WTC11 (cell line): ENCODE measurements around the gene CYP19A1.

Experiments
- AFF4 ChIP-seq: sonication (generic); formaldehyde crosslinking; IDR thresholded peaks from 2 replicates; pipeline ENCODE4 v1.8.1; 2023; ENCODE audit warnings: mild to moderate bottlenecking, missing genetic modification reagents, borderline replicate concordance
- CTCF ChIP-seq: fragments of 200-600 bp; IDR thresholded peaks from 2 replicates; pipeline ENCODE4 v1.8.0; 2022; ENCODE audit warnings: antibody characterized with exemption
- IRF1 ChIP-seq: sonication (generic); formaldehyde crosslinking; IDR thresholded peaks from 2 replicates; pipeline ENCODE4 v1.8.0; 2023; ENCODE audit warnings: missing genetic modification reagents
- NFE2L1 ChIP-seq: sonication (generic); formaldehyde crosslinking; IDR thresholded peaks from 2 replicates; pipeline ENCODE4 v1.8.1; 2023; ENCODE audit warnings: missing genetic modification reagents
- NR1H2 ChIP-seq: sonication (generic); formaldehyde crosslinking; IDR thresholded peaks from 2 replicates; pipeline ENCODE4 v1.9.0; 2021; ENCODE audit warnings: mild to moderate bottlenecking, moderate library complexity, missing genetic modification reagents
- RELA ChIP-seq: sonication (generic); formaldehyde crosslinking; IDR thresholded peaks from 2 replicates; pipeline ENCODE4 v1.8.1; 2022; ENCODE audit warnings: missing genetic modification reagents, mild to moderate bottlenecking, borderline replicate concordance
- STAT6 ChIP-seq: sonication (generic); formaldehyde crosslinking; conservative IDR thresholded peaks from 2 replicates; pipeline ENCODE4 v1.8.1; 2023; ENCODE audit warnings: mild to moderate bottlenecking, low read depth, missing genetic modification reagents, moderate library complexity
- TEAD1 ChIP-seq: sonication (generic); formaldehyde crosslinking; IDR thresholded peaks from 2 replicates; pipeline ENCODE4 v1.8.0; 2022; ENCODE audit warnings: mild to moderate bottlenecking, missing genetic modification reagents
- TEAD4 ChIP-seq: sonication (generic); formaldehyde crosslinking; IDR thresholded peaks from 2 replicates; pipeline ENCODE4 v1.8.0; 2022; ENCODE audit warnings: mild to moderate bottlenecking, missing genetic modification reagents
- ZBTB43 ChIP-seq: sonication (generic); formaldehyde crosslinking; IDR thresholded peaks from 2 replicates; pipeline ENCODE4 v1.8.1; 2023; ENCODE audit warnings: mild to moderate bottlenecking, missing genetic modification reagents
- ZNF121 ChIP-seq: sonication (generic); formaldehyde crosslinking; IDR thresholded peaks from 2 replicates; pipeline ENCODE4 v1.8.0; 2023; ENCODE audit warnings: missing genetic modification reagents
- ZNF232 ChIP-seq: sonication (generic); formaldehyde crosslinking; IDR thresholded peaks from 2 replicates; pipeline ENCODE4 v1.8.0; 2022; ENCODE audit warnings: mild to moderate bottlenecking, missing genetic modification reagents

- TF ChIP-seq CTCF (no peak), NFE2L1 (CRISPR knock-in tag) (no peak), TEAD1 (no peak), TEAD4 (CRISPR knock-in tag) (no peak), ZBTB43 (no peak), ZNF121 (CRISPR knock-in tag) (no peak), ZNF232 (CRISPR knock-in tag) (no peak), IRF1 (CRISPR knock-in tag) (no peak), STAT6 (no peak), AFF4 (no peak), NR1H2 (CRISPR knock-in tag) (no peak), RELA (no peak)
Measured at GRCh38 chr15:51311510-51311909, 26.9 kb downstream of the CYP19A1 start.
